HepG2 (cell line): ENCODE measurements around the gene C1QTNF1. TPM values are rescaled to one million over a fixed set of nuclear protein-coding genes. Genes with fewer than 3 reads are reported as not detected.

Experiments
- ATAC-seq: fragments of 200-7000 bp; cut with Tn5 transposase; 3 replicates; pipeline ENCODE4 v1.9.1; 2020; ENCODE audit warnings: mild to moderate bottlenecking, moderate library complexity
- BruUV-seq: library from RNA; stranded (reverse); fragments of 400-500 nt; replicated peaks from 2 replicates; lab custom pipeline; 2021; lab: Mats Ljungman, UMichigan
- CTCF ChIA-PET: fragments of 300-600 bp; formaldehyde crosslinking; extraction: SDS; loops from one replicate; lab custom pipeline; 2021; ENCODE audit warnings: low total read pairs, inconsistent platforms, low intra/inter-chr PET ratio; lab: Yijun Ruan, JAX
- POLR2A ChIA-PET: fragments of 350-600 bp; sonication (Branson Sonifier 250); formaldehyde crosslinking; loops from one replicate; lab custom pipeline; 2020; ENCODE audit warnings: antibody characterized with exemption, inconsistent platforms; lab: Yijun Ruan, JAX
- DNase-seq: peaks from one replicate; pipeline ENCODE4 v3.0.0-alpha.2; 2015; ENCODE audit warnings: low spot score
- FAIRE-seq: peaks from 3 replicates; lab custom pipeline; 2011; peaks lifted over from hg19 to GRCh38; lab: Jason Lieb, UNC
- H2AFZ ChIP-seq: one replicate; pipeline ENCODE4 v1.6.1; 2011; ENCODE audit warnings: low read length, inconsistent platforms
- H3K27ac ChIP-seq: fragments of 300-600 bp; 3 replicates; pipeline ENCODE4 v1.8.0; 2011; ENCODE audit warnings: mixed run types, mild to moderate bottlenecking, mixed read lengths, low read length, inconsistent platforms; ENCODE audit not compliant: insufficient read depth; ENCODE audit errors: extremely low read length
- H3K27me3 ChIP-seq, 2 experiments: fragments of 200-600 bp in 1 of 2; 2 replicates in 1 of 2; 3 replicates in 1 of 2; pipeline versions ENCODE4 v1.6.0 to v1.8.0; 2011; ENCODE audit warnings: low read length in 2 of 2, mild to moderate bottlenecking in 2 of 2, moderate library complexity in 2 of 2, inconsistent platforms in 1 of 2; ENCODE audit not compliant: insufficient read depth in 2 of 2, control insufficient read depth in 1 of 2
- H3K36me3 ChIP-seq, 2 experiments: fragments of 200-600 bp in 1 of 2; replicated peaks in 1 of 2; 2 replicates in 1 of 2; 3 replicates in 1 of 2; pipeline versions ENCODE4 v1.5.1 to v1.8.0; 2011; ENCODE audit warnings: low read length in 2 of 2, inconsistent platforms in 1 of 2; ENCODE audit not compliant: insufficient read depth in 2 of 2, control insufficient read depth in 1 of 2
- H3K4me1 ChIP-seq: 2 replicates; pipeline ENCODE4 v1.5.1; 2012; ENCODE audit warnings: low read length, inconsistent platforms; ENCODE audit not compliant: insufficient read depth
- H3K4me2 ChIP-seq: 2 replicates; pipeline ENCODE4 v1.6.0; 2011; ENCODE audit warnings: low read depth, low read length, inconsistent platforms
- H3K4me3 ChIP-seq, 3 experiments: fragments of 200-600 bp in 1 of 3; sonication (generic), shearing (Covaris generic) in 1 of 3; replicated peaks in 1 of 3; 2 replicates each; pipeline ENCODE4 v1.5.1; 2011 to 2016; ENCODE audit warnings: low read length in 3 of 3, inconsistent platforms in 2 of 3, low read depth in 2 of 3, mild to moderate bottlenecking in 2 of 3, control low read depth in 1 of 3, mixed read lengths in 1 of 3; ENCODE audit not compliant: insufficient read depth in 1 of 3
- H3K79me2 ChIP-seq: one replicate; pipeline ENCODE4 v1.6.1; 2011; ENCODE audit warnings: low read length, inconsistent platforms; ENCODE audit not compliant: insufficient read depth
- H3K9ac ChIP-seq: 2 replicates; pipeline ENCODE4 v1.6.0; 2011; ENCODE audit warnings: mild to moderate bottlenecking, low read depth, low read length, inconsistent platforms; ENCODE audit not compliant: insufficient read depth
- H3K9me3 ChIP-seq: 2 replicates; pipeline ENCODE4 v1.5.1; 2012; ENCODE audit warnings: mild to moderate bottlenecking, low read length
- H4K20me1 ChIP-seq: 2 replicates; pipeline ENCODE4 v1.6.0; 2011; ENCODE audit warnings: inconsistent platforms, mild to moderate bottlenecking, low read length, moderate library complexity; ENCODE audit not compliant: insufficient read depth
- AKAP8 ChIP-seq: sonication (generic); formaldehyde crosslinking; IDR thresholded peaks from 2 replicates; pipeline ENCODE4 v1.5.1; 2020; ENCODE audit warnings: mild to moderate bottlenecking, missing genetic modification reagents
- GATAD1 ChIP-seq: IDR thresholded peaks from 2 replicates; pipeline ENCODE4 v1.6.1; 2016; ENCODE audit warnings: missing genetic modification reagents, missing compliant biosample characterization
- ZBTB42 ChIP-seq: sonication (generic); formaldehyde crosslinking; IDR thresholded peaks from 2 replicates; pipeline ENCODE4 v1.5.0; 2020; ENCODE audit warnings: mild to moderate bottlenecking, missing genetic modification reagents
- ZMYM4 ChIP-seq: sonication (generic); formaldehyde crosslinking; IDR thresholded peaks from 2 replicates; pipeline ENCODE4 v1.8.1; 2023; ENCODE audit warnings: mild to moderate bottlenecking, missing genetic modification reagents
- ZNF263 ChIP-seq: sonication (generic); formaldehyde crosslinking; IDR thresholded peaks from 2 replicates; pipeline ENCODE4 v1.4.0; 2020; ENCODE audit warnings: missing genetic modification reagents
- ZNF703 ChIP-seq: sonication (generic); formaldehyde crosslinking; IDR thresholded peaks from 2 replicates; pipeline ENCODE4 v1.5.1; 2020; ENCODE audit warnings: missing genetic modification reagents, mild to moderate bottlenecking, moderate library complexity, borderline replicate concordance
- WGBS: methylation state at CpG from one replicate; pipeline ENCODE4 v1.1.6; 2017; ENCODE audit warnings: low lambda C conversion rate; 5-methylcytosine and 5-hydroxymethylcytosine counted together
- in situ Hi-C: cut with HindIII; loops from 2 replicates; pipeline ENCODE4 v1.10.0; 2017; ENCODE audit warnings: low pct_unique_long_range_greater_than_20kb; ENCODE audit not compliant: extremely low pct_ligation_motif_present
- intact Hi-C: fragments of 100-400 bp; cut with micrococcal nuclease; formaldehyde crosslinking; loops from one replicate; pipeline ENCODE4 v1.10.0; 2022; ENCODE audit not compliant: unreplicated experiment
- polyA plus RNA-seq, 8 experiments: library from polyadenylated mRNA; depleted of rRNA in 3 of 8; stranded (reverse) in 7 of 8; unstranded in 1 of 8; fragments of >200 nt; fragmentation: Illumina TruSeq in 4 of 8; extraction: Trizol in 4 of 8; gene quantifications; 2 replicates each; pipeline versions ENCODE4 v1.2.1 to v1.2.3, GENCODE V29; 2011 to 2016; ENCODE audit warnings: low read depth in 4 of 8, missing spikeins in 1 of 8, mixed read lengths in 1 of 8; ENCODE audit not compliant: insufficient read depth in 1 of 8
- total RNA-seq, 5 experiments: library from RNA; depleted of rRNA; stranded (reverse); fragments of >200 nt; fragmentation: Illumina TruSeq; extraction: Trizol; gene quantifications; 2 replicates each; pipeline ENCODE4 v1.2.3, GENCODE V29; 2016; ENCODE audit warnings: low read depth in 1 of 5
- TF ChIP-seq, protein P1 (sequence below): sonication (generic); formaldehyde crosslinking; IDR thresholded peaks from 2 replicates; pipeline ENCODE4 v1.5.0; 2020; ENCODE audit warnings: mild to moderate bottlenecking, low read depth, missing genetic modification reagents, borderline replicate concordance
- TF ChIP-seq, protein P2 (sequence below): sonication (generic); formaldehyde crosslinking; IDR thresholded peaks from 2 replicates; pipeline ENCODE4; 2020; ENCODE audit warnings: missing genetic modification reagents, mild to moderate bottlenecking, borderline replicate concordance
- TF ChIP-seq, protein P3 (sequence below): sonication (generic); formaldehyde crosslinking; IDR thresholded peaks from 2 replicates; pipeline ENCODE4 v1.5.1; 2020; ENCODE audit warnings: mild to moderate bottlenecking, missing genetic modification reagents, borderline replicate concordance
- TF ChIP-seq, protein P4 (sequence below): sonication (generic); formaldehyde crosslinking; IDR thresholded peaks from 2 replicates; pipeline ENCODE4 v1.8.0; 2022; ENCODE audit warnings: mild to moderate bottlenecking, missing genetic modification reagents
- TF ChIP-seq, protein P5 (sequence below): sonication (generic); formaldehyde crosslinking; IDR thresholded peaks from 2 replicates; pipeline ENCODE4 v1.4.0; 2020; ENCODE audit warnings: missing genetic modification reagents, borderline replicate concordance

C1QTNF1 gene
- total and polyA plus RNA-seq, 2 of the 13 experiments (the other 11 are each of a cell fraction or from before 2014, with no cell fraction given) = 0.18 to 0.86 TPM

DNA sequence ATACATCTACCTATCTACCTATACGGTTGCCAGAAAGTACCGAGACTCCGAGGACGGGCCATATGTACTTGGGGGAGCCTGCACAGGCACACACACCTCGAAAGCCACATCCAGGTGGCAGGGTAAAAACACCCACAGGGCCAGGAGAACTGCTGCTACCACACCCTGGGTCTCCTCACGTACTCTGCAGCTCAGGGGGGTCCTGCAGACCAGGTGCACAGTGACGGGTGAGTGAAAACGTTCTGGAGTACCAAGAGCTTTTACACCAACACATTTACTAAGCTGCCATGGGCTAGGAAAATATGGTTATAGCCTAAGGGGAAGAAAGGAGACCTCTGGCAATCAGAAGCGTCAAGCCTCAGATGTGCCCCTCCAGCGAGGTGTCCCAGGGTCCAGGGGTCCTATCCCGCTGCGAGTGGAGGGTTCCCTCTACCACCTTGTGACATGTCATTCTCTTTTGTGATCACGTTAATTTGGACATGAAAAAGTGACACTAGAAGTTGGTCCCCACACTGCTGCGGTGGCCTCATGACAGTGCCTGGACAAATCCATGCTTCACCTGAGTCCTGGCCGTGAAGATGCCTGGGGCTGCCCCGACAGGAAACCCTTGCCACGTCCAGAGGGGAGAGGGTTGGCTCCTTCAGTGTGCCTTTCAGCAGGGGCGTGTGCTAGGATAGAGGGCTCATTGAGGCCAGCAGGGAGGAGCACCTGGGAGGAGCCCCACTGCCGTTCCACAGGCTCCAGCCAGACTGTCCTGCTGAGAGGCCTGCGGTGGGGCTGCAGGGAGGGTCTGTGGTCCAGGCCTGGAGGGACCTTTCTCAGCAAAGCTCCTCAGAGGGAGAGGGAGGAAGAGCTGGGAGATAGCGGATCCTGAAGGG, 16.2 kb upstream of the C1QTNF1 start:
- Histone ChIP-seq H3K9me3 (peaks cover 2% of the 10 kb centered on the region; the same call in 1 of the 2 replicates), H3K4me2 (peak overlapping the region; percentile 99), H3K36me3 (peaks cover 5 to 7% of the 10 kb centered on the region in 2 experiments; a peak in 2 of 5 replicates), H4K20me1 (no peaks in the 10 kb centered on the region), H3K4me1 (peaks cover 73% of the 10 kb centered on the region), H3K27ac (no peak overlapping the region), H3K27me3 (peaks cover 0 to 2% of the 10 kb centered on the region in 2 experiments; a peak in 1 of 5 replicates), H3K9ac (peak overlapping the region; percentile 93; the same call in 1 of the 2 replicates), H2AFZ (no peak overlapping the region), H3K4me3 (peak overlapping the region; percentile 95 to 98 (median 97); a peak in 3 of 6 replicates), H3K79me2 (peaks cover 52% of the 10 kb centered on the region)
- intact Hi-C loops (loop anchor here (2.0 kb wide), 1 partner anchor 27 kb away; no protein-coding TSS in a partner anchor), in situ Hi-C loops (no loop called here)
- POLR2A ChIA-PET = interaction anchor here (1.0 to 2.0 kb wide), 2 partner anchors 20 to 28 kb away, joined by 3 to 9 read pairs; partner anchors contain the start of gene LGALS3BP
- CTCF ChIA-PET = no interaction called here
- DNase-seq (no peak), ATAC-seq (no peak), FAIRE-seq (no peak)
- 89% methylated on average over 21 of the region's 21 CpGs for WGBS
- BruUV-seq = no TSS peak
- TF ChIP-seq ZNF703 = no peak
- TF ChIP-seq, protein P1, sequence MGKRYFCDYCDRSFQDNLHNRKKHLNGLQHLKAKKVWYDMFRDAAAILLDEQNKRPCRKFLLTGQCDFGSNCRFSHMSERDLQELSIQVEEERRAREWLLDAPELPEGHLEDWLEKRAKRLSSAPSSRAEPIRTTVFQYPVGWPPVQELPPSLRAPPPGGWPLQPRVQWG (CRISPR knock-in tag) = no peak
- TF ChIP-seq ZNF263 (CRISPR knock-in tag) = peak; percentile 96
- TF ChIP-seq, protein P2, sequence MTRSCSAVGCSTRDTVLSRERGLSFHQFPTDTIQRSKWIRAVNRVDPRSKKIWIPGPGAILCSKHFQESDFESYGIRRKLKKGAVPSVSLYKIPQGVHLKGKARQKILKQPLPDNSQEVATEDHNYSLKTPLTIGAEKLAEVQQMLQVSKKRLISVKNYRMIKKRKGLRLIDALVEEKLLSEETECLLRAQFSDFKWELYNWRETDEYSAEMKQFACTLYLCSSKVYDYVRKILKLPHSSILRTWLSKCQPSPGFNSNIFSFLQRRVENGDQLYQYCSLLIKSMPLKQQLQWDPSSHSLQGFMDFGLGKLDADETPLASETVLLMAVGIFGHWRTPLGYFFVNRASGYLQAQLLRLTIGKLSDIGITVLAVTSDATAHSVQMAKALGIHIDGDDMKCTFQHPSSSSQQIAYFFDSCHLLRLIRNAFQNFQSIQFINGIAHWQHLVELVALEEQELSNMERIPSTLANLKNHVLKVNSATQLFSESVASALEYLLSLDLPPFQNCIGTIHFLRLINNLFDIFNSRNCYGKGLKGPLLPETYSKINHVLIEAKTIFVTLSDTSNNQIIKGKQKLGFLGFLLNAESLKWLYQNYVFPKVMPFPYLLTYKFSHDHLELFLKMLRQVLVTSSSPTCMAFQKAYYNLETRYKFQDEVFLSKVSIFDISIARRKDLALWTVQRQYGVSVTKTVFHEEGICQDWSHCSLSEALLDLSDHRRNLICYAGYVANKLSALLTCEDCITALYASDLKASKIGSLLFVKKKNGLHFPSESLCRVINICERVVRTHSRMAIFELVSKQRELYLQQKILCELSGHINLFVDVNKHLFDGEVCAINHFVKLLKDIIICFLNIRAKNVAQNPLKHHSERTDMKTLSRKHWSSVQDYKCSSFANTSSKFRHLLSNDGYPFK (CRISPR knock-in tag) = 0 out of 2 replicates have a peak, but pooled peaks have one; percentile 8
- TF ChIP-seq, protein P3, sequence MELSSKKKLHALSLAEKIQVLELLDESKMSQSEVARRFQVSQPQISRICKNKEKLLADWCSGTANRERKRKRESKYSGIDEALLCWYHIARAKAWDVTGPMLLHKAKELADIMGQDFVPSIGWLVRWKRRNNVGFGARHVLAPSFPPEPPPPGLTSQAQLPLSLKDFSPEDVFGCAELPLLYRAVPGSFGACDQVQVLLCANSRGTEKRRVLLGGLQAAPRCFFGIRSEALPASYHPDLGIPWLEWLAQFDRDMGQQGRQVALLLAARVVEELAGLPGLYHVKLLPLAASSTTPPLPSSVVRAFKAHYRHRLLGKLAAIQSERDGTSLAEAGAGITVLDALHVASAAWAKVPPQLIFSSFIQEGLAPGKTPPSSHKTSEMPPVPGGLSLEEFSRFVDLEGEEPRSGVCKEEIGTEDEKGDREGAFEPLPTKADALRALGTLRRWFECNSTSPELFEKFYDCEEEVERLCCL (CRISPR knock-in tag) = no peak
- TF ChIP-seq GATAD1 (CRISPR knock-in tag) = no peak
- TF ChIP-seq ZMYM4 = no peak
- TF ChIP-seq, protein P4, sequence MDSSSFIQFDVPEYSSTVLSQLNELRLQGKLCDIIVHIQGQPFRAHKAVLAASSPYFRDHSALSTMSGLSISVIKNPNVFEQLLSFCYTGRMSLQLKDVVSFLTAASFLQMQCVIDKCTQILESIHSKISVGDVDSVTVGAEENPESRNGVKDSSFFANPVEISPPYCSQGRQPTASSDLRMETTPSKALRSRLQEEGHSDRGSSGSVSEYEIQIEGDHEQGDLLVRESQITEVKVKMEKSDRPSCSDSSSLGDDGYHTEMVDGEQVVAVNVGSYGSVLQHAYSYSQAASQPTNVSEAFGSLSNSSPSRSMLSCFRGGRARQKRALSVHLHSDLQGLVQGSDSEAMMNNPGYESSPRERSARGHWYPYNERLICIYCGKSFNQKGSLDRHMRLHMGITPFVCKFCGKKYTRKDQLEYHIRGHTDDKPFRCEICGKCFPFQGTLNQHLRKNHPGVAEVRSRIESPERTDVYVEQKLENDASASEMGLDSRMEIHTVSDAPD (CRISPR knock-in tag) = no peak
- TF ChIP-seq AKAP8 (CRISPR knock-in tag) = no peak
- TF ChIP-seq ZBTB42 (CRISPR knock-in tag) = no peak
- TF ChIP-seq, protein P5, sequence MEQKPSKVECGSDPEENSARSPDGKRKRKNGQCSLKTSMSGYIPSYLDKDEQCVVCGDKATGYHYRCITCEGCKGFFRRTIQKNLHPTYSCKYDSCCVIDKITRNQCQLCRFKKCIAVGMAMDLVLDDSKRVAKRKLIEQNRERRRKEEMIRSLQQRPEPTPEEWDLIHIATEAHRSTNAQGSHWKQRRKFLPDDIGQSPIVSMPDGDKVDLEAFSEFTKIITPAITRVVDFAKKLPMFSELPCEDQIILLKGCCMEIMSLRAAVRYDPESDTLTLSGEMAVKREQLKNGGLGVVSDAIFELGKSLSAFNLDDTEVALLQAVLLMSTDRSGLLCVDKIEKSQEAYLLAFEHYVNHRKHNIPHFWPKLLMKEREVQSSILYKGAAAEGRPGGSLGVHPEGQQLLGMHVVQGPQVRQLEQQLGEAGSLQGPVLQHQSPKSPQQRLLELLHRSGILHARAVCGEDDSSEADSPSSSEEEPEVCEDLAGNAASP (CRISPR knock-in tag) = no peak
